Measurements from ENCODE around the gene RUSC2. TPM values are rescaled to one million over a fixed set of nuclear protein-coding genes. Genes with fewer than 3 reads are reported as not detected.

The RUSC2 gene
- total and polyA plus RNA-seq, 2 donors (not counting 1 experiment from before 2014, with no cell fraction given): 0.27 to 0.76 TPM

DNA sequence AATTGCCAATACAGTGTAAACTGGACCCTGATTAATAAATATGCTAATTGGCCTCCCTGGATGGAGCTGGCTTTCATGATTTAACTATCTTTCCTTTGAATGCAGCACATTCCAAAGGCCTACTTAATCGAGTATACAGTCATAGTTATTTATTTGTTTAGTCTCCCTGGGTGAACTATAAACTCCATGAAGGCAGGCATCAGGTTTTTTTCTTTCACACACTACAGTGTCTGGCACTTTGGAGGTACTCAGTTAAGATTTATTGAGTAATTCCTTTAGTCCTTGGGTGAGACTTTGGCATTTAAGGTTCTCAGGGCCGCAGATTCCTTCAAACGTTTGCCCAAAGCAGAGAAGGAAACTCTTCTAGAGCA, 20.5 kb downstream of the RUSC2 start:
- H3K27me3 ChIP-seq (replicated peaks in 1 of 4; ENCODE audit: control extremely low read depth in 1 of 4, control insufficient read depth in 3 of 4, insufficient read depth in 4 of 4, low read length in 3 of 4): no peaks in the 10 kb centered on the region
- no peak overlapping the region for H3K4me3 ChIP-seq (ENCODE audit: control extremely low read depth in 1 of 5, extremely low read depth in 1 of 5, insufficient read depth in 1 of 5, low read depth in 2 of 5, low read length in 4 of 5)
- no peak for TF ChIP-seq EZH2 (IDR thresholded peaks at IDR 0.05; ENCODE audit: borderline replicate concordance, insufficient read depth, low read depth, low read length, poor library complexity, severe bottlenecking)
- no peak for TF ChIP-seq CTCF (IDR thresholded peaks at IDR 0.05)
- ChIA-PET CTCF (no interaction called here), POLR2A (no interaction called here)
- Mint-ChIP-seq H3K27me3 (peaks cover 31% of the 10 kb centered on the region), H3K4me1 (no peaks in the 10 kb centered on the region), H3K4me3 (no peak overlapping the region), H3K27ac (no peak overlapping the region), H3K9me3 (ENCODE audit: insufficient read depth) (no peaks in the 10 kb centered on the region)
- no peaks in the 10 kb centered on the region for H3K4me1 ChIP-seq (ENCODE audit: control insufficient read depth in 2 of 2, insufficient read depth in 2 of 2, low read length in 2 of 2)
- intact Hi-C loops (cut with micrococcal nuclease): no loop called here
- no peak overlapping the region for H3K9ac ChIP-seq (ENCODE audit: low read length)
- no peaks in the 10 kb centered on the region for H3K9me3 ChIP-seq (ENCODE audit: control extremely low read depth in 1 of 3, control insufficient read depth in 2 of 3, insufficient read depth in 1 of 3, low read length in 2 of 3)
- no peak for DNase-seq
- no peaks in the 10 kb centered on the region for H3K36me3 ChIP-seq (replicated peaks in 1 of 2; ENCODE audit: control extremely low read depth in 1 of 2, control insufficient read depth in 1 of 2, extremely low read depth in 1 of 2, insufficient read depth in 2 of 2, low read length in 1 of 2)
- 100% methylated on average over 2 of the region's 3 CpGs for WGBS (ENCODE audit: insufficient coverage)
- no peak overlapping the region for H3K4me2 ChIP-seq (replicated peaks; ENCODE audit: low read depth, low read length, poor library complexity, severe bottlenecking)
- H3K79me2 ChIP-seq (ENCODE audit: control insufficient read depth, insufficient read depth, low read length): no peaks in the 10 kb centered on the region
- no peak for ATAC-seq (ENCODE audit: low read depth)
- H2AFZ ChIP-seq (ENCODE audit: insufficient read depth, low read depth, low read length, poor library complexity, severe bottlenecking): no peak overlapping the region
- no peak overlapping the region for H3K27ac ChIP-seq (ENCODE audit: low read length in 2 of 2)
- H4K20me1 ChIP-seq (ENCODE audit: control insufficient read depth, insufficient read depth, low read length, poor library complexity, severe bottlenecking): no peaks in the 10 kb centered on the region

DNA sequence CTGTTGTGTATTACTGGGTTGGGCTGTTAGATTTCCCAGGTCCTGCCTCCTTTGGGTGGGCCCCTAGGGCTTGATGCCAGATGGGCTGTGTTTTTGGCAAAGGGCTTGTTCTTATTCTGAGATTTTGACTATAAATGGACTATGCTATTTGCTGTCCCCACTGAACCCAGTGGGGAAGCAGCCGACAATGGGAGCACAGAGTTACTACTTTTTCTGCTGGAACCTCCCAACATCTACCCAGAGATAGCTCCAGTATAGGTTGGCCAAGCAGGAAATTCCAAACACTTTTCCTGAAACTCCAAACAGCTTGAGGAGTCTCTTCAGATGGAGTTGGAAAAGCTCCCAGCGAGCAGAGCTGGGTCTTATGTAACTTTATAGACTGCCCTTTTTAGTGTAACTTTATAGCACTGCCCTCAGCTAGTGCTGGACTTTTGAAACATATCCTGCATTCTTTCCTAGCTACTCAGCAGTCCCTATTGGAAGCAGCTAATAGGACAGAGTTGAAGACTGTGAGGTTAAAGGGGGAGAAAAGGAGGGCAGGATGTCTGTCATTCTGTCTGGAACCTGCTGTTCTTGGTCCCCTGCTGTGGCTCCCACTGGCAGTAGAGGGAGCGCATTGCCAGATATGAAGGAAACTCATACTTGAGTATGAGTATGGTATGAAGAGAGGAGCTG, 21.0 kb downstream of the RUSC2 start:
- no peak overlapping the region for H3K4me3 ChIP-seq (ENCODE audit: control extremely low read depth in 1 of 5, extremely low read depth in 1 of 5, insufficient read depth in 1 of 5, low read depth in 2 of 5, low read length in 4 of 5)
- H3K36me3 ChIP-seq (replicated peaks in 1 of 2; ENCODE audit: control extremely low read depth in 1 of 2, control insufficient read depth in 1 of 2, extremely low read depth in 1 of 2, insufficient read depth in 2 of 2, low read length in 1 of 2): no peaks in the 10 kb centered on the region
- CTCF ChIA-PET: no interaction called here
- Mint-ChIP-seq H3K9me3 (ENCODE audit: insufficient read depth) (no peaks in the 10 kb centered on the region), H3K27me3 (peaks cover 31% of the 10 kb centered on the region), H3K4me1 (no peaks in the 10 kb centered on the region), H3K27ac (no peak overlapping the region), H3K4me3 (no peak overlapping the region)
- no peak for TF ChIP-seq EZH2 (IDR thresholded peaks at IDR 0.05; ENCODE audit: borderline replicate concordance, insufficient read depth, low read depth, low read length, poor library complexity, severe bottlenecking)
- no peak for TF ChIP-seq CTCF (IDR thresholded peaks at IDR 0.05)
- no peak for ATAC-seq (ENCODE audit: low read depth)
- DNase-seq: no peak
- H3K9ac ChIP-seq (ENCODE audit: low read length): no peak overlapping the region
- no peaks in the 10 kb centered on the region for H3K27me3 ChIP-seq (replicated peaks in 1 of 4; ENCODE audit: control extremely low read depth in 1 of 4, control insufficient read depth in 3 of 4, insufficient read depth in 4 of 4, low read length in 3 of 4)
- POLR2A ChIA-PET: no interaction called here
- H4K20me1 ChIP-seq (ENCODE audit: control insufficient read depth, insufficient read depth, low read length, poor library complexity, severe bottlenecking): no peaks in the 10 kb centered on the region
- H3K27ac ChIP-seq (ENCODE audit: low read length in 2 of 2): no peak overlapping the region
- no peaks in the 10 kb centered on the region for H3K4me1 ChIP-seq (ENCODE audit: control insufficient read depth in 2 of 2, insufficient read depth in 2 of 2, low read length in 2 of 2)
- H2AFZ ChIP-seq (ENCODE audit: insufficient read depth, low read depth, low read length, poor library complexity, severe bottlenecking): no peak overlapping the region
- intact Hi-C loops (cut with micrococcal nuclease): no loop called here
- H3K9me3 ChIP-seq (ENCODE audit: control extremely low read depth in 1 of 3, control insufficient read depth in 2 of 3, insufficient read depth in 1 of 3, low read length in 2 of 3): no peaks in the 10 kb centered on the region
- 100% methylated on average over 2 of the region's 3 CpGs for WGBS (ENCODE audit: insufficient coverage)
- H3K4me2 ChIP-seq (replicated peaks; ENCODE audit: low read depth, low read length, poor library complexity, severe bottlenecking): no peak overlapping the region
- no peaks in the 10 kb centered on the region for H3K79me2 ChIP-seq (ENCODE audit: control insufficient read depth, insufficient read depth, low read length)

Measured in B cell (primary cell).